Ishikawa (cell line): ENCODE results near the gene PPP1CA.

Source experiments
- EP300 ChIP-seq: IDR thresholded peaks from 2 replicates; pipeline ENCODE4 v1.6.1; 2012; ENCODE audit warnings: borderline replicate concordance
- FOXM1 ChIP-seq: IDR thresholded peaks from 2 replicates; pipeline ENCODE4 v1.6.1; 2012; ENCODE audit warnings: low read depth, borderline replicate concordance
- RAD21 ChIP-seq: IDR thresholded peaks from 2 replicates; pipeline ENCODE4 v1.6.1; 2012; ENCODE audit warnings: low read depth
- TCF12 ChIP-seq: IDR thresholded peaks from 2 replicates; pipeline ENCODE4 v1.6.1; 2012; ENCODE audit warnings: low read depth
- YY1 ChIP-seq: IDR thresholded peaks from 2 replicates; pipeline ENCODE4 v1.6.1; 2012; ENCODE audit warnings: low read depth

DNA sequence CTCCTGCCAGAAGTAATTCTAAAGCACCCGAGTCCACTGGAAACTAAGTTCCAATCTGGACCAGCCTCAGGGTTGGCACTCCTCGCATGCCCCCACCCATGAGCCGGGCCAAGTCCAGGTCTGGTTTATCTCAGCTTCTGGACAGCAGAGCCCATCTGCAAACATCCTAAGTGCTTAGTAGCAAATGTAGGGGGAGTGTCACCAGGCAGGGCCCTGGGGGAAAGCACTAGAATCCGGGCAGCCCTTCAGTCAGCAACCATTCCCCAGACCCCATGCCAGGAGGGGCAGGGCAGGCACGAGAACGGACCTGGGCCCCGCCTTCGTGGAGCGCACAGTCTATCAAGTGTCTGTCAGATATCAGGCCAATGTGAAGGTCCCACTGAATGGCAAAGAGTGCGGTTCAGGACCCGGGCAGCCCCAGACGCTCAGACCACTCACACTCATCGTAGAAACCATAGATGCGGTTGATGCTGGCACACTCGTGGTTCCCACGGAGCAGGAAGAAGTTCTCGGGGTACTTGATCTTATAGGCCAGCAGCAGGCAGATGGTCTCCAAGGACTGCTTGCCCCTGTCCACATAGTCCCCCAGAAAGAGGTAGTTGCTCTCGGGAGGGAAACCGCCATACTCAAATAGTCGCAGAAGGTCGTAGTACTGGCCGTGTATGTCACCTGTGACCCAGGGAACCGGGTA is 1.3 kb downstream of the PPP1CA start:
- TF ChIP-seq FOXM1, result no peak
- no peak for TF ChIP-seq EP300
- TF ChIP-seq RAD21, result no peak
- TF ChIP-seq YY1, result no peak
- no peak for TF ChIP-seq TCF12
